CD14-positive monocyte (primary cell): ENCODE results near the gene FOXM1. TPM values are rescaled to one million over a fixed set of nuclear protein-coding genes. Genes with fewer than 3 reads are reported as not detected.

Experiments
- polyA plus RNA-seq, 3 donors: library from polyadenylated mRNA; depleted of rRNA in 1 of 3; unstranded in 2 of 3; stranded (reverse) in 1 of 3; fragments of 300-500 nt in 2 of 3; fragments of >200 nt in 1 of 3; fragmentation: Illumina TruSeq in 2 of 3; gene quantifications; 1 replicate in 2 of 3; 2 replicates in 1 of 3; pipeline ENCODE4 v1.2.3, GENCODE V29; 2012 to 2021

Gene FOXM1
- polyA plus RNA-seq, 3 donors, result 0.03 TPM; not detected in 2

Other genes with a start within 250 kb of the FOXM1 start
- gene FKBP4, start 82.2 kb downstream of the FOXM1 start, polyA plus RNA-seq, result 10 to 100 TPM; 19.3 to 22.1 (median 20.1) TPM
- gene ITFG2, start 64.5 kb downstream of the FOXM1 start, polyA plus RNA-seq, result 10 to 100 TPM; 19.1 to 51.2 (median 24.0) TPM
- under 1 TPM in 2 of 3 donors, not detected in 1; 0.19 to 0.24 TPM for gene NRIP2, start 42.1 kb downstream of the FOXM1 start, polyA plus RNA-seq
- gene TEX52, start 20.1 kb downstream of the FOXM1 start, polyA plus RNA-seq, result not detected
- gene RHNO1, start within 50 bp of the FOXM1 start, polyA plus RNA-seq, result 10 to 100 TPM; 10.2 to 24.7 (median 19.8) TPM
- 1 to 10 TPM; 1.7 to 3.6 (median 2.3) TPM for gene TULP3, start 13.7 kb upstream of the FOXM1 start, polyA plus RNA-seq
- not detected for gene TEAD4, start 82.2 kb upstream of the FOXM1 start, polyA plus RNA-seq
- gene TSPAN9, start 200.2 kb upstream of the FOXM1 start, polyA plus RNA-seq, result under 1 TPM; 0.15 to 0.34 (median 0.25) TPM